AG04450 (cell line): Measurements from ENCODE around the gene TAS2R19. TPM values are rescaled to one million over a fixed set of nuclear protein-coding genes. Genes with fewer than 3 reads are reported as not detected.

Source experiments
- CTCF ChIA-PET: fragments of 300-600, 350-600 bp; formaldehyde crosslinking; extraction: SDS; loops from one replicate; lab custom pipeline; 2022; ENCODE audit warnings: antibody characterized with exemption, inconsistent platforms; lab: Charles Lee
- POLR2A ChIA-PET: fragments of 350-600 bp; formaldehyde crosslinking; extraction: SDS; loops from one replicate; lab custom pipeline; 2021; ENCODE audit warnings: antibody characterized with exemption, inconsistent platforms; lab: Yijun Ruan, JAX
- DNase-seq: peaks from one replicate; pipeline ENCODE4 v3.0.0-alpha.2; 2011; ENCODE audit warnings: low read depth, low spot score
- H3K27ac ChIP-seq: one replicate; pipeline ENCODE4 v1.5.1; 2012; ENCODE audit warnings: low read depth, low read length, control low read depth
- H3K27me3 ChIP-seq: one replicate; pipeline ENCODE4 v1.6.0; 2012; ENCODE audit warnings: low read length; ENCODE audit not compliant: control insufficient read depth, insufficient read depth
- H3K4me3 ChIP-seq: 2 replicates; pipeline ENCODE4 v1.5.1; 2011; ENCODE audit warnings: mild to moderate bottlenecking, low read depth, low read length, control low read depth
- H3K9me3 ChIP-seq: 2 replicates; pipeline ENCODE4 v1.5.1; 2012; ENCODE audit warnings: low read length; ENCODE audit not compliant: control insufficient read depth, insufficient read depth
- CTCF ChIP-seq: IDR thresholded peaks from 2 replicates; pipeline ENCODE4 v1.5.1; 2011; ENCODE audit warnings: low read depth, low read length, control low read depth, inconsistent platforms
- polyA minus RNA-seq: library from RNA; depleted of rRNA, polyadenylated mRNA; stranded (reverse); fragments of >200 nt; gene quantifications from 2 replicates; pipeline ENCODE4 v1.2.3, GENCODE V29; 2011; rRNA and poly(A)+ RNA removed
- polyA plus RNA-seq: library from polyadenylated mRNA; depleted of rRNA; stranded (reverse); fragments of >200 nt; gene quantifications from 2 replicates; pipeline ENCODE4 v1.2.3, GENCODE V29; 2011; rRNA removed

TAS2R19 gene, protein sequence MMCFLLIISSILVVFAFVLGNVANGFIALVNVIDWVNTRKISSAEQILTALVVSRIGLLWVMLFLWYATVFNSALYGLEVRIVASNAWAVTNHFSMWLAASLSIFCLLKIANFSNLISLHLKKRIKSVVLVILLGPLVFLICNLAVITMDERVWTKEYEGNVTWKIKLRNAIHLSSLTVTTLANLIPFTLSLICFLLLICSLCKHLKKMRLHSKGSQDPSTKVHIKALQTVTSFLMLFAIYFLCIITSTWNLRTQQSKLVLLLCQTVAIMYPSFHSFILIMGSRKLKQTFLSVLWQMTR
- polyA plus RNA-seq (0.46 and 0.48 TPM in 2 replicates), polyA minus RNA-seq (11.9 and 22.3 TPM in 2 replicates)

- no peak within 1 kb of the TSS for H3K4me3 ChIP-seq
- H3K9me3 ChIP-seq: 0 out of 2 replicates have a peak, but pooled peaks cover 4% of the 10 kb centered on the region
- H3K27ac ChIP-seq: no peak within 1 kb of the TSS
- H3K27me3 ChIP-seq: no peaks in the 10 kb centered on the region
- DNase-seq: no peak
- CTCF ChIA-PET: no interaction called here
- TF ChIP-seq CTCF: no peak
- POLR2A ChIA-PET: no interaction called here
These were observed at the start of gene TAS2R19 for GRCh38 chr12:11022520-11022919. Gene TAS2R19, minus strand, starts transcription at chr12:11022620. Its CDS starts 49 bp downstream, at chr12:11022571.

- Histone ChIP-seq H3K27ac (no peak overlapping the region), H3K4me3 (no peak overlapping the region), H3K27me3 (no peaks in the 10 kb centered on the region), H3K9me3 (no peaks in the 10 kb centered on the region)
- ChIA-PET POLR2A (no interaction called here), CTCF (no interaction called here)
- no peak for TF ChIP-seq CTCF
- no peak for DNase-seq
These were observed 49.0 kb upstream of the TAS2R19 start for GRCh38 chr12:11071414-11071813.

- no peak overlapping the region for H3K4me3 ChIP-seq
- ChIA-PET POLR2A (no interaction called here), CTCF (no interaction called here)
- no peaks in the 10 kb centered on the region for H3K9me3 ChIP-seq
- no peak for DNase-seq
- H3K27ac ChIP-seq: no peak overlapping the region
- no peak for TF ChIP-seq CTCF
- no peaks in the 10 kb centered on the region for H3K27me3 ChIP-seq
These were observed 48.6 kb upstream of the TAS2R19 start for GRCh38 chr12:11070999-11071398.

- CTCF ChIA-PET: no interaction called here
- DNase-seq: no peak
- H3K27me3 ChIP-seq: no peaks in the 10 kb centered on the region
These were observed 47.5 kb upstream of the TAS2R19 start for GRCh38 chr12:11069854-11070365.

More at GRCh38 chr12:11069854-11070365, 47.5 kb upstream of the TAS2R19 start:
- POLR2A ChIA-PET: no interaction called here
- Histone ChIP-seq H3K27ac (no peak overlapping the region), H3K4me3 (no peak overlapping the region), H3K9me3 (no peaks in the 10 kb centered on the region)
- no peak for TF ChIP-seq CTCF
